ENCODE results near the gene MAGI1.

Gene MAGI1

GRCh38 chr3:65963787-65964677, 74.7 kb downstream of the MAGI1 start:
- peak; percentile 90 for DNase-seq (ENCODE audit: low read depth)

DNA sequence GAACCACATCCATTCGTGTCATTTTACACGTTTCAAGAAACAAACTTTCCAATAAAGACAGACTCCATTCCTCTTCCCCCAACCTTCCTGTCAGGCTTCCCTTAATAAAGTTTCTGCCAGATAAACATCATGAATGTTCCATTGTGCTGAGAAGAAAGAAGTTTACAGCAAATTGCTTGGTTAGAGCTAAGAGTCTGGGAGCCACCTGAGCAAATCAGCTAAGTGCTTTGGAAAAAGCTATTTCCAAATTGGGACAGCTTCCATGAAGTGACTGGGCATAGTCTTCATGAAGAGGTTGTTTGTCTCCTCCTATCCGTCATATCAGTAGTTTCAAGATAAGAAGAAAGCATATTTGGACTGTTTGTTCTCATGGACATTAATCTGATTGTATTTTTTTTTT, 77.0 kb downstream of the MAGI1 start:
- TF ChIP-seq, protein P1, sequence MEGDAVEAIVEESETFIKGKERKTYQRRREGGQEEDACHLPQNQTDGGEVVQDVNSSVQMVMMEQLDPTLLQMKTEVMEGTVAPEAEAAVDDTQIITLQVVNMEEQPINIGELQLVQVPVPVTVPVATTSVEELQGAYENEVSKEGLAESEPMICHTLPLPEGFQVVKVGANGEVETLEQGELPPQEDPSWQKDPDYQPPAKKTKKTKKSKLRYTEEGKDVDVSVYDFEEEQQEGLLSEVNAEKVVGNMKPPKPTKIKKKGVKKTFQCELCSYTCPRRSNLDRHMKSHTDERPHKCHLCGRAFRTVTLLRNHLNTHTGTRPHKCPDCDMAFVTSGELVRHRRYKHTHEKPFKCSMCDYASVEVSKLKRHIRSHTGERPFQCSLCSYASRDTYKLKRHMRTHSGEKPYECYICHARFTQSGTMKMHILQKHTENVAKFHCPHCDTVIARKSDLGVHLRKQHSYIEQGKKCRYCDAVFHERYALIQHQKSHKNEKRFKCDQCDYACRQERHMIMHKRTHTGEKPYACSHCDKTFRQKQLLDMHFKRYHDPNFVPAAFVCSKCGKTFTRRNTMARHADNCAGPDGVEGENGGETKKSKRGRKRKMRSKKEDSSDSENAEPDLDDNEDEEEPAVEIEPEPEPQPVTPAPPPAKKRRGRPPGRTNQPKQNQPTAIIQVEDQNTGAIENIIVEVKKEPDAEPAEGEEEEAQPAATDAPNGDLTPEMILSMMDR (conservative IDR thresholded peaks at IDR 0.05; ENCODE audit: low read depth, low read length), result no peak
- no peak for DNase-seq (ENCODE audit: low read depth)

More at GRCh38 chr3:65963787-65964677, 74.7 kb downstream of the MAGI1 start:
- TF ChIP-seq, protein P1 (conservative IDR thresholded peaks at IDR 0.05; ENCODE audit: low read depth, low read length), result no peak
- H3K4me3 ChIP-seq (ENCODE audit: low read depth, low read length), result no peak overlapping the region

DNA sequence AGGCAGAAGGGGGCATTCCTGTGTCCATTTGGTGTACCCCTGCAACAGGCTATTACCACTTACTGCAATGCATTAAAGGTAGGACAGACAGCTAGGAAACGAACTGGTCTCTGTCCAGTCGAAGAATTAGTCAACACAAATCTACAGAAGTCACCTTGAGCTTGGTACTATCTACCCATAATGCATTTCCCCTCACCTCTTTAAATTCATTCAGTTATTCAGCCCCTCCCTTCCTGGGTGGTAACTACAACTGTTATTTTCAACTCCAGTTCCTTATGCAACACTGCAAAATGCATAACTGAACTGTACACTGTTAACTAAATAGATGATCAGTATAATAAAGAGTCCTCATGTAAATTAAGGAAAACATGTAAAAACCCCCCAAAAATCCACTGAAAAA, 77.6 kb downstream of the MAGI1 start:
- TF ChIP-seq, protein P1 (conservative IDR thresholded peaks at IDR 0.05; ENCODE audit: low read depth, low read length), result no peak
- no peak for DNase-seq (ENCODE audit: low read depth)
- no peak overlapping the region for H3K4me3 ChIP-seq (ENCODE audit: low read depth, low read length)

More for the DNA sequence above, 77.0 kb downstream of the MAGI1 start:
- H3K4me3 ChIP-seq (ENCODE audit: low read depth, low read length), result no peak overlapping the region

DNA sequence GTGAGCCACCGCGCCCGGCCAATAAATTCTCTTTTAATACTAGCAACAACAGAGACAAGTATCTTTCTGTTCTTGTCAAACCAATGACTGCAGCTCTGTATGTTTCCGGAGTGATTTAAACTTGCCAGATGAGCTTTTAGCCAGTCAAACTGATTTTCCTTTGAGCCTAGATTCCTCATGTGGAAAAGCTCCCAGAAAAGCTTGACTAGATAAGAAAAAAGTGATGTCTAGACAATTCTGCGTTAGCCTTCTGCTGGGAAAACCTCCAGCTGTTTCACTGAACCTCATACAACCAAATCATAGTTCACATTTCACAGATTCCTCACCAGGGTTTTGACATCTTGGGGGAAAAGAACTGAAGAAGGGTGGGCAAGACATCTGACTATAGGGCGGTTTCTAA, 78.6 kb downstream of the MAGI1 start:
- DNase-seq (ENCODE audit: low read depth), result peak; percentile 67
- TF ChIP-seq, protein P1 (conservative IDR thresholded peaks at IDR 0.05; ENCODE audit: low read depth, low read length), result no peak
- no peak overlapping the region for H3K4me3 ChIP-seq (ENCODE audit: low read depth, low read length)

- DNase-seq (ENCODE audit: low read depth), result no peak
- H3K4me3 ChIP-seq (ENCODE audit: low read depth, low read length), result no peak overlapping the region
- TF ChIP-seq, protein P1 (conservative IDR thresholded peaks at IDR 0.05; ENCODE audit: low read depth, low read length), result no peak
These were observed 80.5 kb downstream of the MAGI1 start for GRCh38 chr3:65958216-65958615.

- DNase-seq (ENCODE audit: low read depth), result peak; percentile 67
- no peak overlapping the region for H3K4me3 ChIP-seq (ENCODE audit: low read depth, low read length)
- TF ChIP-seq, protein P1 (conservative IDR thresholded peaks at IDR 0.05; ENCODE audit: low read depth, low read length), result no peak
These were observed 82.8 kb downstream of the MAGI1 start for GRCh38 chr3:65955792-65956477.

Measured in choroid plexus epithelial cell (primary cell).